Activated CD8-positive, alpha-beta T cell treated with anti-CD3 and anti-CD28 coated beads, Interleukin-2, amount 10 ng/mL, durations not matched to agents 7 days and 5 days (primary cell): ENCODE results near the gene MAP3K14. TPM values are rescaled to one million over a fixed set of nuclear protein-coding genes. Genes with fewer than 3 reads are reported as not detected.

Experiments used
- ATAC-seq: fragments of 150-1000 bp; cut with Tn5 transposase; one replicate; pipeline ENCODE4 v1.10.0; 2021; ENCODE audit warnings: moderate library complexity
- CTCF ChIA-PET: fragments of 350-600 bp; sonication (Branson Sonifier 250); formaldehyde crosslinking; loops from one replicate; lab custom pipeline; 2021; ENCODE audit warnings: antibody characterized with exemption; lab: Charles Lee
- POLR2A ChIA-PET: fragments of 350-600 bp; sonication (Branson Sonifier 250); formaldehyde crosslinking; loops from one replicate; lab custom pipeline; 2021; ENCODE audit warnings: antibody characterized with exemption; lab: Charles Lee
- DNase-seq: peaks from one replicate; pipeline ENCODE4 v3.0.0-alpha.2; 2020
- H3K27ac Mint-ChIP-seq: one replicate; pipeline ENCODE4 v1.8.0; 2021; ENCODE audit warnings: mild to moderate bottlenecking, mixed read lengths
- H3K27me3 Mint-ChIP-seq: one replicate; pipeline ENCODE4 v1.8.0; 2021; ENCODE audit warnings: low read depth, mixed read lengths
- H3K36me3 Mint-ChIP-seq: one replicate; pipeline ENCODE4 v1.8.0; 2021; ENCODE audit warnings: low read depth, mixed read lengths
- H3K4me1 Mint-ChIP-seq: one replicate; pipeline ENCODE4 v1.8.0; 2021; ENCODE audit warnings: low read depth, mixed read lengths
- H3K4me3 Mint-ChIP-seq: one replicate; pipeline ENCODE4 v1.8.0; 2021; ENCODE audit warnings: mild to moderate bottlenecking, mixed read lengths
- H3K9me3 Mint-ChIP-seq: one replicate; pipeline ENCODE4 v1.8.0; 2022; ENCODE audit warnings: mixed read lengths; ENCODE audit not compliant: insufficient read depth
- total RNA-seq, 2 experiments: library from RNA; stranded (reverse); gene quantifications; one replicate each; pipeline ENCODE4 v1.2.3, GENCODE V29; 2021

Gene MAP3K14
- total RNA-seq, 2 experiments from 2014 or later, result 17.5 to 23.8 TPM

DNA sequence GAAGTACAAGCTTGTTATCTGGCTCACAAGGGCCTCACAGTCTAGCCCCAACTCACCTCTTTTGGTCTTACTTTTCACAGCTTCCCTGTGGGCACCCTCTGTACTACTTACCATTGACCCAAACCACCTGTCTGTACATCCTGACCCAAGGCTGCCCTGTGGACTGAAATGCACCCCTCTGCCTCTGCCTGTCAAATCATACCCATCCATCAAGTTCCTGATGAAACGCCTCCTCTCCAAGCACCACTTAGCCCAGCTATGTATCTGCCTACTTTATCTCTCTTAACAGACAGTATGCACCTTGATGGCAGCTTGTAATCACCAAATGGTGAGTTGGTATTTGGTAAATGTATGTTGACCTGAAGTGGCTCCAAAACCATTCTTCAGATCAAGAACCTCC, 7.5 kb upstream of the MAP3K14 start:
- Mint-ChIP-seq H3K27me3 (peaks cover 14% of the 10 kb centered on the region), H3K36me3 (no peaks in the 10 kb centered on the region), H3K9me3 (no peaks in the 10 kb centered on the region), H3K4me1 (peaks cover 26% of the 10 kb centered on the region), H3K27ac (no peak overlapping the region), H3K4me3 (no peak overlapping the region)
- CTCF ChIA-PET, result interaction anchor here (0.8 kb wide), 1 partner anchor 175 kb away, joined by 3 read pairs; no protein-coding TSS in a partner anchor
- ATAC-seq, result no peak
- no peak for DNase-seq
- POLR2A ChIA-PET, result no interaction called here

DNA sequence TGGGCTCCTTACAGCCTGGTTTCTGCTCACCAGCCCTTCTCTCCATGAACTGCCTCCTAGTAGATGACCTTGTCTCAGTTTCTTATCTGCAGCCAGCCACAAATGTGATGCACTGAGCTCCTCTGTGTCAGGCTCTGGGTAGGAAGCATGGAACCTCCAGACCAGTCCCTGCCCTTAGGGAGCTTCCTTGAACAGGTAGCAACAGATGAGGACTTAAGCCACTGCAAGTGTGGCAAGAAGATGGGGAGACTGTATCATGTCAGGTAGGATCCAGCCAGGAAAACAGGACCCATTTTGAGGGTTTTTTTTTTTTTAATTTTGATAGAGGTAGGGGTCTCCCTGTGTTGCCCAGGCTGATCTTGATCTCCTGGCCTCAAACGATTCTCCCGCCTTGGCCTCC, 5.3 kb upstream of the MAP3K14 start:
- ChIA-PET POLR2A (no interaction called here), CTCF (interaction anchor here (1.0 kb wide), 1 partner anchor 103 kb away, joined by 4 read pairs; no protein-coding TSS in a partner anchor)
- no peak overlapping the region for H3K4me3 Mint-ChIP-seq
- peaks cover 14% of the 10 kb centered on the region for H3K27me3 Mint-ChIP-seq
- DNase-seq, result no peak
- peaks cover 2% of the 10 kb centered on the region for H3K36me3 Mint-ChIP-seq
- H3K4me1 Mint-ChIP-seq, result peaks cover 46% of the 10 kb centered on the region
- H3K9me3 Mint-ChIP-seq, result no peaks in the 10 kb centered on the region
- H3K27ac Mint-ChIP-seq, result no peak overlapping the region
- no peak for ATAC-seq

DNA sequence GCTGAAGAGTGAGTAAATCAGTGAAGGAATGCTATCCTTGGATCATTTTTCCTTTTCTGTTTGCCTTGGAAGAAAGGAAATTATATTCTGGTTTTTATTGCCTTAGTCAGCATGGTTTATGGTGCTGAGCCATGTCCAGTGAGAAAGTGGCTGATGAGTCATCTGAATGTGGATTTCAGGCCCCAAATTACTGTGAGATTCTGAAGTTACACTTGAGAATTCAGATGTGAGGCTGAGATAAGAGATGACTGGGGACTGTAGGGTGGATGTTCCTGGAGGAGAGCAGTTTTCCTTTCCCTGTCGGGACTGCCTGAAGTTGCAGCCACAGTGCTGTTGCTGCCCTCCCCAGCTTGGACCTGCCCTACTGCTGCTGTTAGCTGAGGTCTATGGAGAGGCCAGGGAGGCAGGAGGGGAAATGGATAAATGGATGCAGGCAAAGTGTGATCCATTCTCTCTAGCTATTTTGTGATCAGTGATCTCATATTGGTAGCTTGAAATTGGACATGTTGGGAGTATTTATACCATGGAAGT, 4.2 kb upstream of the MAP3K14 start:
- Mint-ChIP-seq H3K9me3 (no peaks in the 10 kb centered on the region), H3K27ac (no peak overlapping the region), H3K4me3 (no peak overlapping the region), H3K36me3 (peaks cover 6% of the 10 kb centered on the region), H3K27me3 (peaks cover 8% of the 10 kb centered on the region), H3K4me1 (peaks cover 46% of the 10 kb centered on the region)
- ChIA-PET CTCF (interaction anchor here (1.1 to 2.7 kb wide), 5 partner anchors 10 to 102 kb away, joined by 3 to 19 read pairs (median 4); no protein-coding TSS in a partner anchor), POLR2A (interaction anchor here (0.6 to 0.7 kb wide), 2 partner anchors 171 to 172 kb away, joined by 3 to 4 read pairs; no protein-coding TSS in a partner anchor)
- ATAC-seq (no peak), DNase-seq (no peak)

DNA sequence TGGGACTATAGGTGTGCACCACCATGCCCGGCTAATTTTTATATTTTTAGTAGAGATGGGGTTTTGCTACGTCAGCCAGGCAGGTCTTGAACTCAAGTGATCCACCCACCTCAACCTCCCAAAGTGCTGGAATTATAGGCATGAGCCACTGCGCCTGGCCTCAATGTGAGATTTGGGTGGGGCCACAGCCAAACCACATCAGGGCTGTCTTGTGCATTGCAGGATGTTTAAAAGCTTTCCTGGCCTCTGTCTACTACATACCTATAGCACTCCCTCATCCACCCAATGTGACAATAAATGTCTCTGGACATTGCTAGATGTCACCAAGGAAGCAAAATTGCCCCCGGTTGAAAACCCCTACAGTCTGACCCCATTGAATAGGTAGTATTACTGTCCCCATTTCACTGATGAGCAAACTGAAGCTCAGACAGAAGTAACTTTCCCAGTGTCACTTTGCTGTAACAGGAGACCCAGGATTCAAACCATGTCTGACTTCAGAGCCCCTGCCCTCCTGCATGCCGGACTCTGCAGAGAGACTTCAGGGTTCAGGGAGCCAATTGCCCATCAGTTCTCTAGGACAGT, 3.6 kb upstream of the MAP3K14 start:
- Mint-ChIP-seq H3K9me3 (no peaks in the 10 kb centered on the region), H3K27ac (no peak overlapping the region), H3K36me3 (peaks cover 10% of the 10 kb centered on the region), H3K4me3 (no peak overlapping the region), H3K27me3 (peaks cover 6% of the 10 kb centered on the region), H3K4me1 (peaks cover 49% of the 10 kb centered on the region)
- DNase-seq (no peak), ATAC-seq (no peak)
- CTCF ChIA-PET, result interaction anchor here (0.8 to 2.7 kb wide), 8 partner anchors 10 to 101 kb away, joined by 3 to 19 read pairs (median 4); no protein-coding TSS in a partner anchor
- POLR2A ChIA-PET, result interaction anchor here (0.7 to 0.9 kb wide), 2 partner anchors 14 to 172 kb away, joined by 3 to 4 read pairs; no protein-coding TSS in a partner anchor

DNA sequence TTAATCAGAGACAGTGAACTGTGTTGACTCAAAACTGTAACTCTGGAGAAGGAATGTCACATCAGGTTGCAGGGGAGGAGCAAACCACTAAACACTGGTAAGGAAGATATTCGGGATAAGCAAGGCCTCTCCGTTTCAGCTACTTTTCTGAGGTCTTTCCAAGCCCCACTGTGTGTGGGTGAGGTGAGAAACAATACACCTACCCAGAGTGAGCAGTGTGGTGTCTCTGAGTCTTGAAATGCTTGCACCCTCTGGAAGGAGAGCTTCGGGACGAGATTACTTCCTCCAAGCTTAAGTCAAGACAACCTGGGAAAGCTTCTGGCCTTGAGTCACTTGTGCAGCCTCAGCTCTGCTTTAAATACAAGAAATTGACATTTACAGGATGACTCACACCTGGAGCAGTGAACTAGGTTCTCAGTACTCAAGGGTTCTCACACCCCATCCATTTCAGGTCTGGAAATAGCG, 2.5 kb upstream of the MAP3K14 start:
- peaks cover 55% of the 10 kb centered on the region for H3K4me1 Mint-ChIP-seq
- no peaks in the 10 kb centered on the region for H3K9me3 Mint-ChIP-seq
- DNase-seq (no peak), ATAC-seq (no peak)
- peaks cover 17% of the 10 kb centered on the region for H3K36me3 Mint-ChIP-seq
- H3K27ac Mint-ChIP-seq, result no peak overlapping the region
- POLR2A ChIA-PET, result interaction anchor here (0.6 to 1.0 kb wide), 2 partner anchors 69 to 94 kb away, joined by 3 read pairs; no protein-coding TSS in a partner anchor
- no peak overlapping the region for H3K4me3 Mint-ChIP-seq
- CTCF ChIA-PET, result interaction anchor here (0.8 to 9.6 kb wide), 10 partner anchors 13 to 99 kb away, joined by 3 to 86 read pairs (median 5); partner anchors contain the start of gene FMNL1
- H3K27me3 Mint-ChIP-seq, result peaks cover 3% of the 10 kb centered on the region

DNA sequence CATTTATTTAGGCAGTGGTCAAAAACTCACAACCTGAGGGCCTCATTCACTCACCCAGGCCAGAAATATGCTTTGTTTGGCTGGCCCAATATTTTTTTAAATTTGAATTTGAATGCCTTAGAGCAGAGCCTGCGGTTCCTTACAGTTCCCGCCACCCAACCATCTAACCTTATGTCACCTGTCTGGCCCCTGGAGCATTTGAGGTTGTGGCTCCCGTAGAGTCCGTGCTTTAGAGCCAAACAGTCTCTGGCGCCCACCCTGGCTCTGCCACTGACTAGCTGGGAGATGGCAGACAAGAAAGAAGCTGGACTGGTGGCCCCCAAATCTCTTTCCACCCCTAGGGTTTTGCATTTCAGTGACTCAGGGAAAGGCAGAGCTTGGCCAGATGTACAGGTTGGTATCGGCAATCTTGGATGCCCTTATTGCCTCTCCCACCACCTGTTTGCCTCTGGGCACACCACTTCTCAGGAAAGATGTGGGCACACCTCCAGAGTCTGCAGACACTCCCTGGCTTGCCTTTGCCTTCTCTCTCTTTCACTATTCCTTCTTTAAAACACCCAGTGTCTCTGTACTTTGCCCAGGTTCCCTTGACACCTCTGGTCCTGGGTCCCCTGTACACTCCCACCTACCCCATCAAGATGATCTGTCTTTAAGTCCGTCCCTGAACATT, 1.9 kb upstream of the MAP3K14 start:
- peak overlapping the region; percentile 17 for H3K4me3 Mint-ChIP-seq
- ChIA-PET POLR2A (interaction anchor here (0.6 to 5.1 kb wide), 3 partner anchors 70 to 95 kb away, joined by 3 to 71 read pairs (median 3); partner anchors contain the start of gene FMNL1), CTCF (interaction anchor here (0.8 to 9.6 kb wide), 15 partner anchors 11 to 170 kb away, joined by 3 to 86 read pairs (median 5); partner anchors contain the start of genes FMNL1 and HEXIM1)
- DNase-seq (no peak), ATAC-seq (no peak)
- no peaks in the 10 kb centered on the region for H3K27me3 Mint-ChIP-seq
- peaks cover 61% of the 10 kb centered on the region for H3K4me1 Mint-ChIP-seq
- H3K9me3 Mint-ChIP-seq, result no peaks in the 10 kb centered on the region
- H3K36me3 Mint-ChIP-seq, result peaks cover 23% of the 10 kb centered on the region
- no peak overlapping the region for H3K27ac Mint-ChIP-seq

DNA sequence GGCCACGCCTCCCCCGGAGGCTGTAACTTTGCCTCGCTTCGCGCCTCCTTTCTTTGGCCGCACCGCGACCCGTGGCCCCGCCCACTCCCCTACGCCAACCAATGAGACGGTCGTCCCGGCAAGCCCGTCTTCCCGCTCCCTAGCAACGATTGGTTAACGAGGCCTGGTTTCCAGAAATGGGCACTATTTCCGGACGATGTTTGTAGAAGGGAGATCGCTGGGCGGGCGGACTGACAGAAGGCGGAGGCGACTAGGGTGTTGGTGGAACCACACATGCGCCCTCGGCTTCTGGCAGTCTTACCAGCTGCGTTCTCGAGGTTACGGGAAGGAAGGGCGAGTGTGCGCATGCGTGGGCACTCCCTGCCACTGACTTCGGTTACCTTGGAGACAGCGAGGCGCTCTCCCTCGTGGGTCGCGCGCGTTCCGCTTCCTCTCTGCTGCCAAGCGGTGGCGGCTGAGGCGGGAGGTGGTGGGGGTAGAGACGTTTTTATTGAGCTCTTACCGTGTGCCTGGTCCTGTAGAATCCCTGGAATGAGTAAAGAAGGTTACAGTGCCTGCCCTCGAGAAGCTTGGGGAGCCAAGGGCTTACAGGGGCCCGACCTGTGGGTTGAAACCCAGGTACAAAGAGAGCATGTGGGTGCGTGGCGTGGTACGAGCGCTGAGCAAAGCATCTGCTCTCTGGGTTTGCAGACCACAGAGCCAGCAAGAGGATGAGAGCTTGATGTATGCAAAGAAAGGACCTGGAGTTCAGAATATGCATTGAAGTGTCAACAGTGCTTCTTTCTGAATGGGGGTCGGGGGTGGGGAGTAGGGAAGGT, 500 bp upstream of the MAP3K14 start:
- Mint-ChIP-seq H3K27me3 (no peaks in the 10 kb centered on the region), H3K4me3 (peak overlapping the region; percentile 83), H3K4me1 (peaks cover 73% of the 10 kb centered on the region), H3K27ac (peak overlapping the region; percentile 93), H3K9me3 (no peaks in the 10 kb centered on the region), H3K36me3 (peaks cover 26% of the 10 kb centered on the region)
- peak; percentile 90 for ATAC-seq
- ChIA-PET CTCF (interaction anchor here (0.9 to 9.6 kb wide), 26 partner anchors 9 to 182 kb away, joined by 3 to 86 read pairs (median 6); partner anchors contain the start of genes ACBD4, FMNL1 and HEXIM1), POLR2A (interaction anchor here (0.6 to 5.1 kb wide), 17 partner anchors 8 to 1750 kb away, joined by 3 to 71 read pairs (median 11); partner anchors contain the start of genes FMNL1 and HEXIM1)
- DNase-seq, result peak; percentile 100

DNA sequence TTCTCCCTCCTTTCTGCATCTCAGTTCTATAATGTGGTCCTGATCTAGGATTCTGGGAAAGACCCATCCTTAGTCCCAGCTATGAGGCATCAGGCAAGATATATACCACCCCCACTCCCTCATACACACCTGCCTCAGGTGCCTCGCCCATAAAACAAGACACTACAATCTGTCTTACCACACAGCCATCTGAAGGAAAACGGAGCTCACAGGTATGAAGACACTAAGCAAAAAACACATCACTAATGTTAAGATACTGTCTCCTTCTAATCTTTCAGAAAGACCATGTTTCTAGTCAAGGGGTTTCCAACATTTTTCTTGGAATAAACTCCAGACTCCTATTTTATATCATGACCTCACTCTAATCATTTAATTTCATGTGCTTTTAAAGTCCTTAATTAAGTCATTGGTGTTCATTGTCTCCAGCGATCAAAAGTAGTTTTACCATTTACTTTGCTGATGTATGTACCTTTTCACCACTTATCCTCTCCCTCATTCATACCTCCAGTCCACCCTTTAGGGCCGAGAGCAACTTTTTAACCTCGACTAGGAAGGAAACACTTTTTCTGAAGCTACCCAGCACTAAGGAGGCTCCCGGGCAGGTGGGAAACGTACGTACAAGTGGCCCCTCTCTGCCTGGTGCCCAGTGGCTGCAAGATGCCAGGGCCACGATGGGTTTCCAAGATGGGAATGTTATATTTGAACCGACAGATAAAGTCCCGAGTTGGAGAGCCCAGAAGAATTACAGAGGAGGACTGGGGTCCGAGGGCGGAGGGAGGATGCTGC, 979 bp downstream of the MAP3K14 start:
- ATAC-seq (no peak), DNase-seq (no peak)
- Mint-ChIP-seq H3K4me3 (peak overlapping the region; percentile 83), H3K4me1 (peaks cover 75% of the 10 kb centered on the region), H3K27me3 (no peaks in the 10 kb centered on the region), H3K9me3 (no peaks in the 10 kb centered on the region), H3K27ac (peak overlapping the region; percentile 92), H3K36me3 (peaks cover 39% of the 10 kb centered on the region)
- CTCF ChIA-PET, result interaction anchor here (0.9 to 9.6 kb wide), 18 partner anchors 9 to 181 kb away, joined by 3 to 86 read pairs (median 7); partner anchors contain the start of genes ACBD4 and FMNL1
- POLR2A ChIA-PET, result interaction anchor here (0.6 to 5.1 kb wide), 21 partner anchors 8 to 180 kb away, joined by 3 to 71 read pairs (median 8); partner anchors contain the start of genes ACBD4, FMNL1, HEXIM1 and HEXIM2

DNA sequence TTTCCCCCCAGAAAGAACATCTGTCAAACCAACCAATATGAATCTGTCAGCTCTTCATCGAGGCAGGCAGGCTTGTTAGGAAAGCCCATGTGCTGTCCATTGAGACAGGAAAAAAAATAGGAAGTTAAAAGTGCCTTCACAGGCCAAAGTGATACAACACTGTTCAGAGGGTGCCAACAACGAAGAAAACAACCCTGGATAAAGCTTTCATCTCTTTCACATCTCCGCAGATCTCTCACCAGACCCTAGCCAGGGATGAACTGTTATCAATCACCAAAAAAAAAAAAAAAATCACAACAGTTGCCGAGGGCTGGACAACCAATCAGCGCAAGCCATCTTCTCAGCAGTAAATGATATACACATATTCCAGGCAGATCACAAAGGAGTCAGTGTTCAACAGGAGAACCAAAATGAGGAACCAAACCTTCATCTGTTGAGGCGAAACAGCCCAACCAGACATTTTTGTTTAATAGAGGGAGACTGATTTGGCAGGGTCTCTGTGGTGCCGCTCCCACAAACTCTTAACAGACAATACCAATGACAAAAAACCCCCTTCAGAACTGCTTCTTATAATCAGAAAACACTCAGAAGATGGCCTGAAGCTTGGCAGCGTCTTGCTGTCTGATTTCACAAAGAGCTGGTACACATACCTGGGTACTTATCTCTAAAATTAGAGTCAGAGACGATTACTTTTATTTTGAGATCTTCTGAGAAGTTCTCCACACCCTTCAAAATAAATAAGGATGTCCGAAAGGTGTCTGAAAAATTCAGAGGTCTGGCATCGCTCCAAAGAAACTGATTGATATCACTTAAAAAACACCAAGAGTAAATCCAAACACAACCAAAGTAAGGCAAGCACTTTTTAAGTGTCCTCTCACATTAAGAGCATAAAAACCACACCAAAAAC, 1.8 kb downstream of the MAP3K14 start:
- peaks cover 48% of the 10 kb centered on the region for H3K36me3 Mint-ChIP-seq
- ATAC-seq, result no peak
- H3K9me3 Mint-ChIP-seq, result no peaks in the 10 kb centered on the region
- no peaks in the 10 kb centered on the region for H3K27me3 Mint-ChIP-seq
- POLR2A ChIA-PET, result interaction anchor here (0.7 to 5.1 kb wide), 15 partner anchors 9 to 179 kb away, joined by 3 to 71 read pairs (median 11); partner anchors contain the start of genes ACBD4, FMNL1, HEXIM1 and HEXIM2
- peak overlapping the region; percentile 83 for H3K4me3 Mint-ChIP-seq
- H3K4me1 Mint-ChIP-seq, result peaks cover 77% of the 10 kb centered on the region
- CTCF ChIA-PET, result interaction anchor here (0.9 to 9.6 kb wide), 19 partner anchors 8 to 180 kb away, joined by 3 to 86 read pairs (median 5); partner anchors contain the start of genes ACBD4 and FMNL1
- H3K27ac Mint-ChIP-seq, result peak overlapping the region; percentile 92
- no peak for DNase-seq
